Thoracic aorta (tissue), 2 donors: ENCODE results near the gene TNFRSF8. TPM values are rescaled to one million over a fixed set of nuclear protein-coding genes. Genes with fewer than 3 reads are reported as not detected.
"Not testable (repeated sequence)": the region's sequence is repeated elsewhere in the genome, so short reads cannot be mapped to it uniquely, and the experiment has no call there.

Source experiments
- ATAC-seq: fragments of 150-250 bp; one replicate; pipeline ENCODE4 v1.8.0; 2017; ENCODE audit warnings: low read depth; ENCODE audit not compliant: insufficient number of reproducible peaks, low FRiP score
- DNase-seq: peaks from one replicate; pipeline ENCODE4 v3.0.0-alpha.2; 2020; ENCODE audit warnings: low spot score
- H3K27ac ChIP-seq, 2 donors: fragments of 200-600 bp; sonication (generic); 1 replicate in 1 of 2; 2 replicates in 1 of 2; pipeline ENCODE4 v1.5.1; 2016; ENCODE audit warnings: mild to moderate bottlenecking in 2 of 2, moderate library complexity in 2 of 2
- H3K27me3 ChIP-seq: fragments of 200-600 bp; sonication (generic); replicated peaks from 2 replicates; pipeline ENCODE4 v1.6.0; 2016; ENCODE audit warnings: mild to moderate bottlenecking; ENCODE audit not compliant: insufficient read depth
- H3K36me3 ChIP-seq: fragments of 200-600 bp; sonication (generic); one replicate; pipeline ENCODE4 v1.5.1; 2016
- H3K4me1 ChIP-seq, 2 donors: fragments of 200-600 bp; sonication (generic); 1 replicate in 1 of 2; 2 replicates in 1 of 2; pipeline versions ENCODE4 v1.5.1 to v1.6.0; 2016; ENCODE audit warnings: low read depth in 2 of 2, mild to moderate bottlenecking in 1 of 2; ENCODE audit not compliant: control insufficient read depth in 1 of 2
- H3K4me3 ChIP-seq: fragments of 200-600 bp; sonication (generic); 2 replicates; pipeline ENCODE4 v1.5.1; 2016; ENCODE audit warnings: mild to moderate bottlenecking
- H3K9me3 ChIP-seq: fragments of 200-600 bp; sonication (generic); 2 replicates; pipeline ENCODE4 v1.5.1; 2016
- total RNA-seq, 2 donors: library from RNA; depleted of rRNA; stranded (reverse); fragments of >200 nt; gene quantifications; one replicate each; pipeline versions ENCODE4 v1.1.0 to v1.2.3, GENCODE V29; 2016
- TF ChIP-seq, protein P1 (sequence below): fragments of 200-600 bp; sonication (generic); IDR thresholded peaks from one replicate; pipeline ENCODE4 v1.5.1; 2019; ENCODE audit warnings: antibody characterized with exemption

Gene TNFRSF8
- total RNA-seq, 2 donors from 2014 or later, result 0.49 to 0.54 TPM

DNA sequence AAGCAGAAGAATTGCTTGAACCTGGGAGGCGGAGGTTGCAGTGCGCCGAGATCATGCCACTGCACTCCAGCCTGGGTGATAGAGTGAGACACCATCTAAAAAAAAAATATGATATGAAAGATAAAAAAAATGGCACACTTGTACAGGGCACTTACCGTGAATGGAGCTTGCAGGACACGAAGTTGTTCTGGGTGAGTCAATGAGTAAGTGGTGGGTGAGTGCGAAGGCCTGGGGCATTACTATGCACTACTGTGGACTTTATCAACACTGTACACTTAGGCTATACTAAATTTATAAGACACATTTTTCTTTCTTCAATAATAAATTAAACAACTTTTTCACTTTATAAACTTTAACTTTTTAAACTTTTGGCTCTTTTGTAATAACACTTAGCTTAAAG lies 37.0 kb downstream of the TNFRSF8 start:
- TF ChIP-seq, protein P1, sequence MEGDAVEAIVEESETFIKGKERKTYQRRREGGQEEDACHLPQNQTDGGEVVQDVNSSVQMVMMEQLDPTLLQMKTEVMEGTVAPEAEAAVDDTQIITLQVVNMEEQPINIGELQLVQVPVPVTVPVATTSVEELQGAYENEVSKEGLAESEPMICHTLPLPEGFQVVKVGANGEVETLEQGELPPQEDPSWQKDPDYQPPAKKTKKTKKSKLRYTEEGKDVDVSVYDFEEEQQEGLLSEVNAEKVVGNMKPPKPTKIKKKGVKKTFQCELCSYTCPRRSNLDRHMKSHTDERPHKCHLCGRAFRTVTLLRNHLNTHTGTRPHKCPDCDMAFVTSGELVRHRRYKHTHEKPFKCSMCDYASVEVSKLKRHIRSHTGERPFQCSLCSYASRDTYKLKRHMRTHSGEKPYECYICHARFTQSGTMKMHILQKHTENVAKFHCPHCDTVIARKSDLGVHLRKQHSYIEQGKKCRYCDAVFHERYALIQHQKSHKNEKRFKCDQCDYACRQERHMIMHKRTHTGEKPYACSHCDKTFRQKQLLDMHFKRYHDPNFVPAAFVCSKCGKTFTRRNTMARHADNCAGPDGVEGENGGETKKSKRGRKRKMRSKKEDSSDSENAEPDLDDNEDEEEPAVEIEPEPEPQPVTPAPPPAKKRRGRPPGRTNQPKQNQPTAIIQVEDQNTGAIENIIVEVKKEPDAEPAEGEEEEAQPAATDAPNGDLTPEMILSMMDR, result no peak
- DNase-seq (no peak), ATAC-seq (no peak)
- Histone ChIP-seq H3K27ac (no peak overlapping the region), H3K4me1 (no peaks in the 10 kb centered on the region), H3K27me3 (no peaks in the 10 kb centered on the region), H3K9me3 (peaks cover 5% of the 10 kb centered on the region), H3K36me3 (no peaks in the 10 kb centered on the region), H3K4me3 (no peak overlapping the region)

DNA sequence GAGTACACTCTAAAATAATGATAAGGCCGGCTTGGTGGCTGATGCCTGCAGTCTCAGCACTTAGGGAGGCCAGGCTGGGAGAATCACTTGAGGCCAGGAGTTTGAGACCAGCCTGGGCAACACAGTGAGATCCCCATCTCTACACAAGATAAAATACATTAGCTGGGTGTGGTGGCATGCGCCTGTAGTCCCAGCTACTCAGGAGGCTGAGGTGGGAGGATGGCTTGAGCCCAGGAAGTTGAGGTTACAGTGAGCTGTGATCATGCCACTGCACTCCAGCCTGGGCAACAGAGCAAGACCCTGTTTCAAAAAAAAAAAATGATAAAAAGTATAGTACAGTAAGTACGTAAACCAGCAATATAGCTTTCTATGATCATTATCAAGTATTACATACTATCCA lies 38.0 kb downstream of the TNFRSF8 start:
- H3K36me3 ChIP-seq, result not testable (repeated sequence)

DNA sequence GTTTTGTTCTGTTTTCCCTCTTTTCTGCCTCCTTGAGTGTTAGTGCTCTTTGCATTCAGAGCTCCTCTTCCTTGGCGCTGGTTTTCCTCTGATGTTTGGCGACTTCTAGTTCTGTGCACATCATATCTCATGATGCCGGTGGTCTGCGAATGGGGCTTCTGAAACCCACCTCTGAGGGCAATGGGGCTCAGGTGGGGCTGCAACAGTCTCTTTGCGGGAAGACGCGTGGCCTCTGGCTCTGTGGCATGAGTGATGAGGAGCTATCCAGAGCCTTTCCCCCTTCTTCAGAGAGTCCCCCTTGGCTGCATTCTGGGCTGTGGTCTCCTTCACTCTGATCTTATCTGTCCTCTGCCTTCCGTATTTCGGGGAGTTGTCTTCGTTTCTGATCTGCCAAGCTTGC lies 39.0 kb downstream of the TNFRSF8 start:
- no peak overlapping the region for H3K4me3 ChIP-seq
- H3K9me3 ChIP-seq, result peaks cover 5% of the 10 kb centered on the region
- no peak for DNase-seq
- H3K36me3 ChIP-seq, result no peaks in the 10 kb centered on the region
- ATAC-seq, result no peak
- no peaks in the 10 kb centered on the region for H3K4me1 ChIP-seq
- no peak overlapping the region for H3K27ac ChIP-seq
- no peaks in the 10 kb centered on the region for H3K27me3 ChIP-seq
- TF ChIP-seq, protein P1, result no peak

More for the DNA sequence above, 38.0 kb downstream of the TNFRSF8 start:
- not testable (repeated sequence) for H3K4me1 ChIP-seq, H3K9me3 ChIP-seq, ATAC-seq, DNase-seq, H3K4me3 ChIP-seq, H3K27ac ChIP-seq, H3K27me3 ChIP-seq

DNA sequence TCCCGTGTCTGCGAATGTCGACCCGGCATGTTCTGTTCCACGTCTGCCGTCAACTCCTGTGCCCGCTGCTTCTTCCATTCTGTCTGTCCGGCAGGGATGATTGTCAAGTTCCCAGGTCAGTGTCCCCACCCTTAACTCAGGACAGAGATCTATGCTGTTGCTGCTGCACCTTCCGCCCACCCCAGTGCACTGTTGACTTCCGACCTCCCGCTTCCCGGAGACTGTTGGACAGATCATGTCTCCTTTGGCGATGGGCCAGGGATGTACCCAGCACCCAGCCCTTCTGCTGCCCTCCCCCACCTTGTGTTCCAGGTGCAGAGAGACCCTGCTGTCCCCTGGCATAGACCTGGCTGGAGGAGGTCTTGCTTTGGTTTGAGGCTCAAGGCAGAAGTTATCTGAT lies 41.3 kb downstream of the TNFRSF8 start:
- H3K9me3 ChIP-seq, result no peaks in the 10 kb centered on the region
- no peaks in the 10 kb centered on the region for H3K4me1 ChIP-seq
- TF ChIP-seq, protein P1, result no peak
- ATAC-seq (no peak), DNase-seq (no peak)
- no peaks in the 10 kb centered on the region for H3K36me3 ChIP-seq
- no peak overlapping the region for H3K4me3 ChIP-seq
- H3K27me3 ChIP-seq, result no peaks in the 10 kb centered on the region
- no peak overlapping the region for H3K27ac ChIP-seq

DNA sequence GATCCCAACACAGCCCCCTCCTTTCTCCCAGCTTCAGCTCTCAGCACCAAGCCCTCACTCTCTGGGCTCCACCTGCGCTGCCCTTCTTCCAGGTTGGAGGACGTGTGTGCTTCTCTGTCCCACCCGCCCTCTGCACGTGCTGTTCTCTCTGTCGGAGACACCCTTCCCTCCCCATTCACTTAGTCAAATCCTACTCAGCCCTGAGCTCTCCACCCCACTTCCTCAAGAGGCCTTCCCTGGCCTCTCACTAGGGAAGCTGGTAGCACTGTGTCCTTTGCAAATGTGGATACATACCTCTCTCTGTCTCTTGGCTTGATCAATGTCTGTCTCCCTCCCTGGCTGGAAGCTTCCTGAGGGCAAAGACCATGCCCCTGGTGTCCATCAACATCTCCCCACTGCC lies 43.0 kb downstream of the TNFRSF8 start:
- TF ChIP-seq, protein P1, result no peak
- no peaks in the 10 kb centered on the region for H3K4me1 ChIP-seq
- no peak overlapping the region for H3K4me3 ChIP-seq
- H3K36me3 ChIP-seq, result no peaks in the 10 kb centered on the region
- H3K9me3 ChIP-seq, result no peaks in the 10 kb centered on the region
- DNase-seq, result no peak
- no peak for ATAC-seq
- no peak overlapping the region for H3K27ac ChIP-seq
- H3K27me3 ChIP-seq, result no peaks in the 10 kb centered on the region

DNA sequence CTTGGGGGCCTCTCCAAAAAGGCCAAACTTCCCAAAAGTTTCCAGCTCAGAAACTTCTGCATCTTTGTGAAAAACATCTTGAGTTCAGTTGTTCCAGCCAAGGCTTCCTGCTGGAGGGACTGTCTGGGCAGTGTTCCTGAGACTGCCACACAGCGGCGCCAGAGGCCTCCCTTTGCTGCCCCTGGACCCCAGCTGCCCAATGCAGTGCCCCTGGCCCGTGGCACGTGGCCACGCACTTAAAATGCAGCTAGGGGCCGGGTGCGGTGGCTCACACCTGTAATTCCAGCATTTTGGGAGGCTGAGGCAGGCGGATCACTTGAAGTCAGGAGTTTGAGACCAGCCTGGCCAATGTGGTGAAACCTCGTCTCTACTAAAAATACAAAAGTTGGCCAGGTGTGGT lies 43.8 kb downstream of the TNFRSF8 start:
- not testable (repeated sequence) for H3K9me3 ChIP-seq, H3K4me1 ChIP-seq, H3K36me3 ChIP-seq, H3K27ac ChIP-seq, H3K4me3 ChIP-seq, DNase-seq, H3K27me3 ChIP-seq, ATAC-seq
